Measurements from ENCODE around the gene HPDL.

DNA sequence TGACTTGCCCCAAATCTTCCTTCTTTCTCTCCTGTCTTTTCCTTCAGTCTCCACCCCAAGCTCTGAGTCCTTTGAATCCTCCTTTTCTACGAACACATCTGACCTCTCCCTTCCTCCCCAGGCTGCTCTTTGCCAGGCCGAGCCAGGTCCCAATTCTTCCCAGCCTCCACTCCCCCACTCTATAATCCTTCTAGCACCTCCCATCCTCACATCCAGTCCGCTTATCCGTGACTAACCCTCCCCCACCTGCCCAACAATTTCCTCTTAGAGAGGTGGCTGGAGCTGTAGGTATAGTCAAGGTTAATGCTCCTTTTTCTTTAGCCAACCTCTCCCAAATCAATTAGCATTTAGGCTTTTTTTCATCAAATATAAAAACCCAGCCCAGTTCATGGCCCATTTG lies 9.5 kb upstream of the HPDL start:
- TF ChIP-seq POLR2AphosphoS5 (IDR thresholded peaks at IDR 0.05; ENCODE audit: low read depth, low read length) (no peak), POLR2A (IDR thresholded peaks at IDR 0.05; ENCODE audit: low read depth, low read length) (no peak), PAX5 (IDR thresholded peaks at IDR 0.05; ENCODE audit: insufficient read depth, low read length, severe bottlenecking) (no peak)
